ENCODE data around the gene MRPS26.
"Not testable (repeated sequence)": the region's sequence is repeated elsewhere in the genome, so short reads cannot be mapped to it uniquely, and the experiment has no call there.

MRPS26 gene

DNA sequence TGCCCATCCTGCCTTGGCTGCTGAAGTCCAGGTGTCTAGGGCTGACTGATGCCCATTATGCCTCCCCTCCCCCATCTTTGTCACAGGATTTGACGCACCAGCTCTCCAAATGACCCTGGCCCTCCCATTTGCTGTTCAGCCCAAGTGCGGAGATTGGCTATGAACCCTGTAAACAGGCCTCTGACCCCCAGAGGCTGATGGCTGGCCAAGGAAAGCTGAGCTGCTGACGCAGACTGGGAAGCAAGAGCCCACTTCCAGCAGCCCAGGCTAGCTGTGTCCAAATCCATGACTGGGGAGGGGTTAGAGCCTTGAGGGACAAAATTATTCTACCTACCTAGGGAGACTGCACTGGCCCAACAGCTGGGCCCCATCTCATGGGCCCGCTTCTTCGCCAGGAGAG is 3.2 kb upstream of the MRPS26 start:
- DNase-seq (ENCODE audit: low spot score): no peak

DNA sequence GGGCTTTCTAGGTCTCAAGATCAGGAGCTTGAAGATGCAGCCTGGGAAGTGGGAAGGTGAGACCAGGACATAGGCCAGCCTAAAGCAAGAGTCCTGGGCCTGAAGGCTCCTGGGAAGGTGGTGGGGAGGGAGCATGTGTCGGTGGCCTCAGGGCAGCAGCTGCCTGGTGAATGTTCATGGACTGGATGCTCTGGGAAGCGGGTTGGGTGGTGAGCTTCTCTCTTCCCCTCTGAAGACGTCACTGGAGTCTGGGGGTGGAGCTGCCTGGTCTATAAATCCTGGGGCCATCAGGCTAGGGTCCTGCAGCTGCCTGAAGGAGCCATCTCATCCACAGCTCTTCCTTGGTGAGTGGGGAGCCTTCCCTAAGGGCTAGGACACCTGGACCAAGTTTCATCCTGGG is 2.5 kb upstream of the MRPS26 start, which contains the start of gene GNRH2:
TSS of gene GNRH2 (plus strand) at position 301 of the 400 bp plus-strand sequence. CDS start 793 bp downstream, outside the sequence.
- DNase-seq (ENCODE audit: low spot score): no peak

DNA sequence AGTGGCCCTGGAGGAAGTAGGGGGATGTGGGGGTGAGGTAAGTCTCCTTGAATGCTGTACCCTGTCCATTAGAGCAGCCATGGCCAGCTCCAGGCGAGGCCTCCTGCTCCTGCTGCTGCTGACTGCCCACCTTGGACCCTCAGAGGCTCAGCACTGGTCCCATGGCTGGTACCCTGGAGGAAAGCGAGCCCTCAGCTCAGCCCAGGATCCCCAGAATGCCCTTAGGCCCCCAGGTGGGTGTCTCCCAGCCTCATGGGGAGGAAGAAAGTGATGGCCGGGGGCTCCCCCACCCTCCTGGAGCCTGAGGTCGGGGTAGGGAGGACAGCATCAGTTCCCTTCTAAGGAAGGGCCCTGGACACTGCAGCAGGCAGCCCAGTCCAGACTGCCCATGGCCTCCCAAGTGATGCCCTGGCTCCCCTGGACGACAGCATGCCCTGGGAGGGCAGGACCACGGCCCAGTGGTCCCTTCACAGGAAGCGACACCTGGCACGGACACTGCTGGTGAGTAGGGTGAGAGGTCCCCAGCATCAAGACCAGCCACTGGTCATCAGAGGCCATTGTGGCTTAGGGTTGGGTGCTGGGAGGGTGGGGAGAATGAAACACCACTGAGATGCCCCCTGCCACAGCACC is 1.4 kb upstream of the MRPS26 start:
- no peak for DNase-seq (ENCODE audit: low spot score)

DNA sequence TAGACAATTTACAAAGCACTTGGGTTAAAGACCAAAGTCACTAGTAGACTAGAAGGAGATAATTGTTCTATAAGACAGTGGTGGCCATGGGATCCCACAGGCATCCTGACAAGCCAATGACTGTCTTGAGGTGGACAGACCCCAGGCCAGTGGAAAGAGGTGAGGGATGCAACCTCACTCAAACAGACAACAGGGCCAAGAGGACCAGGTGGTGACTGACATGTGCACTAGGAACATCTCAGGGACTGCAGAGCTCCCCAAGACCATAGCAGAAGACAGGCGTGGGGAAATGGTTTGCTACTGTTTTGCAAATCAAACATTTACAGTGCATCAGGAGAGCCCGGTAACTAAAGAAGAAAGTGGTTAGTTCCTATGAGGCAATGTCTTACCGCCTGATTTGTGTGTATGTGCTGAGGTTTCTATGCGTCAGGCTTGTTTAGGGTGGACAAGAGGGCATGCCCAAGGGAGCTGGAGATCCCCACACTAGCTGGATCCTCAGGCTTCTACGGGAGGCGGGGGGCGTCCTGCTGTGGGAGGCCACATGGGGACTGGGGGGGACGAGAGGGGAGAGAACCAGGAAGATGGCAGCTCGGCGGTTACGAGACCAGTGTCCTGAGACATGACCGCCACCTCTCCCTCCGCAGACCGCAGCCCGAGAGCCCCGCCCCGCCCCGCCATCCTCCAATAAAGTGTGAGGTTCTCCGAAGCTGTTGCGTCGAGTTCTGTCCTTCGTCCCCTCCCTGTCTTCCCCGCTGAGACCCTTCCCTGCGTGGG is 623 bp upstream of the MRPS26 start:
- DNase-seq (ENCODE audit: low spot score): peak; percentile 83

DNA sequence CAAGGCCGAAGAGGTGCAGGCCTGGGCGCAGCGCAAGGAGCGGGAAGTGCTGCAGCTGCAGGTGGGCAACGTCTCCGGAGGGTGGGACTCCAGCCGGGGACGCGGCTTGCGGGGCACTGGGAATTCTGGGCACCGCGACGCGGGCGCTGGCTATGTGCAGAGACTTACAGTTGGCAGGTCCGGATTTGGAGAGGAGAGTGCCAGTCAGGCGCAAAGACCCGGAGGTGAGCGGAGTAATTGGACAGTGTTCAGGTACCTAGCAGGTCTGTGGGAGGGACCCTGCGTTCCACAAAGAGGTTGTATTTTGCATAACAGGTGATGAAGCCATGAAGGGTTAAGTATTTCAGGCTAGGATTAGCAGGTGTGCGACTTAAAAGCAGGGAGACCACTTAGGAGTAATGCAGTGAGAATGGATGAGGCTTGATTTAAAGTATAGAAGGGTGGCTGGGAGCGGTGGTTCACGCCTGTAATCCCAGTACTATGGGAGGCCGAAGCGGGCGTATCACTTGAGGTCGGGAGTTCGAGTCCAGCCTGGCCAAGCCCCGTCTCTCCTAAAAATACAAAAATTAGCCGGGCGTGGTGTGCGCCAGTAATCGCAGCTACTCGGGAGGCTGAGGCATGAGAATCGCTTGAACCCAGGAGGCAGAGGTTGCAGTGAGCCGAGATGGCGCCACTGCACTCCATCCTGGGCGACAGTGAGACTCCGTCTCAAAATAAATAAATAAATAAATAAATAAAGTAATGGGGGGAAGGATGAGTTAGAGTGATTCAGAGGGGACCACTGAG is 1.0 kb downstream of the MRPS26 start:
- no peak for DNase-seq (ENCODE audit: low spot score)

DNA sequence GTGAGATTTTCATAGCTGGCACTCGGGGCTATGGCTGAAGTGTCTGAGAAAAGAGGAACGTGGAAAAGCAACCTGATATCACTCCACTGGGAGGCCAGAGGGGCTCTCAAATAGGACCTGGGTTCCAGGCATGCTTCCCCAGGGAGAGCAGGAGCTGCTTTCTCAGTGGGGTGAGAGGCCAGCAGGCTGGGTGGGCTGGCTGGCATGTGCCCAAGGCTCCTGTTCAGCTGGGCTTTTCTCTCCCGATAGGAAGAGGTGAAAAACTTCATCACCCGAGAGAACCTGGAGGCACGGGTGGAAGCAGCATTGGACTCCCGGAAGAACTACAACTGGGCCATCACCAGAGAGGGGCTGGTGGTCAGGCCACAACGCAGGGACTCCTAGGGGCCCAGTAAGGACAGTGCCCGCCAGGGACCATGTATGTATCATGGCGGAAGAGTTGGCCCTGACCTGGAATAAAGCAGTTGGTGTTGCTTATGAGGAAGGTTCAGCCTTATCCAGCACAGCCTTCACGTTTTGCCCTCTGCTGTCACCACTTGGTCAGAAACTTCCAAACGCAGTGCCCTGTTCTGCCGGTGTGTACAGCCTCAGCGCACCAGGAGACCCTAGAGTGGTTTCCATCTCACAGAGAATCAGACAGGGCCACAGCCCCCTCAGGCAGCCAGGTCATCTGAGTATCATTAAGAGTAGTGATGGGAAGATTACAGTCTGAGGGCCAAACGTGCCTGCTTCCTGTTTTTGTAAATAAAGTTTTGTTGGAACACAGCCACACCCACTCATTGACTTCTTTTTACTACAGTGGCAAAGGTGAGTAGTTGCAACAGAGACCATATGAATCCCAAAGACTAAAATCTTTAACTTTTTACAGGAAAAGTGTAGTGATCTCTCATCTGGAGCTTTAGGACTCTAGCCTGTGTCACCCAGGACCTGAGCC is 1.9 kb downstream of the MRPS26 start:
- no peak for DNase-seq (ENCODE audit: low spot score)

DNA sequence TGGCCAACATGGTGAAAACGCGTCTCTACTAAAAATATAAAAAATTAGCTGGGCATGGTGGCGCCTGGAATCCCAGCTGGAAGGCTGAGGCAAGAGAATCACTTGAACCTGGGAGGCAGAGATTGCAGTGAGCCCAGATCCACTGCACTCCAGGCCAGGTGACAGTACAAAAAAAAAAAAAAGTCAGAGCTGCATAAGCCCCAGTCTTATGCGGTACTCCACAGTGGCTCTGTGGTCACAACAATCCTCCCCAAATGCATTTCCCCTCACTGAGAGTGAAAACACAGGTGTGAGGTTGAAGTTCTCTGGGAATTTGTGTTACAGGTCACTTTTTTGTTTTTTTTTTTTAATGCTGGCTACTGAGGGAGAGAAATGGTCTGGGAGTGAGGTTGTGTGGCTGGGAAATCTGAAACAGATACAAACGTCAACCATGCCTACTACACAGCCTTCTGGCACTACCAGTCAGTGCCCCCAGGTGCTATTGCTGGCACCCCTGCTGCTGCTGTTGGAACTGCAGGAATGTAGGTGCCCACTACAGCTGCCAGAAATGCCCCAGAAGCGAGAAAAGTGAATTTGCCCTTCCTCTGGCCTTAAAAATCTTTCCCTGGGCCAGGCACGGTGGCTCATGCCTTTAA is 5.7 kb downstream of the MRPS26 start:
- no peak for DNase-seq (ENCODE audit: low spot score)

DNA sequence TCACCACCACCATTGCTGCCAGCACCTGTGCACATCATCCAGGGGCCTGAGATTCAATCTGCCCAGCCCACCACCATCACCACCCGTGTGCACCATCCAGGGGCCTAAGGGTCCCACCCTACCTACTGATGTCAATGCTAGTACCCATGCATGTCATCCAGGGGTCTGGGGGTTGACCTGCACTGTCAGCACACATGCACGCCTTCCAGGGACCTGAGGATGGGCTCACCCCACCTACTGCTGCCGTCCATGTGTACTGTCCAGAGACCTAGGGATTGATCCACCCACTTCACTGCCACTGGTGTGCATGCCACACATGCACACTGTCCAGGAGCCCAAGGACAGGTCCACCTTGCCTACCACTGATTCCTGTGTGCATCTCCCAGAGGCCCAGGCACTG is 13.6 kb downstream of the MRPS26 start:
- DNase-seq (ENCODE audit: low spot score): no peak

DNA sequence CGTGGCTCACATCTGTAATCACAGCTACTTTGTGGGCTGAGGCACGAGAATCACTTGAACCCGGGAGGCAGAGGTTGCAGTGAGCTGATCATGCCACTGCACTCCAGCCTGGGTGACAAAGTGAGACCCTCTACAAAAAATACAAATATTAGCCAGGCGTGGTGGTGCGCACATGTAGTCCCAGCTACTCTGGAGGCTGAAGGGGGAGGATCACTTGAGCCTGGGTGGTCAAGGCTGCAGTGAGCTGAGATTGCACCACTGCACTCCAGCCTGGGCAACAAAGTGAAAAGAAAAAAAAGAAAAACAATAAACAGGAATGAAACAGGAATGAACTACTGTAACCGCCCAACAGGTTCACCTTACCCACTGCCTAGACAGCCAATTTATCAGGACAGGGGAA is 18.3 kb downstream of the MRPS26 start:
- DNase-seq (ENCODE audit: low spot score): not testable (repeated sequence)

DNA sequence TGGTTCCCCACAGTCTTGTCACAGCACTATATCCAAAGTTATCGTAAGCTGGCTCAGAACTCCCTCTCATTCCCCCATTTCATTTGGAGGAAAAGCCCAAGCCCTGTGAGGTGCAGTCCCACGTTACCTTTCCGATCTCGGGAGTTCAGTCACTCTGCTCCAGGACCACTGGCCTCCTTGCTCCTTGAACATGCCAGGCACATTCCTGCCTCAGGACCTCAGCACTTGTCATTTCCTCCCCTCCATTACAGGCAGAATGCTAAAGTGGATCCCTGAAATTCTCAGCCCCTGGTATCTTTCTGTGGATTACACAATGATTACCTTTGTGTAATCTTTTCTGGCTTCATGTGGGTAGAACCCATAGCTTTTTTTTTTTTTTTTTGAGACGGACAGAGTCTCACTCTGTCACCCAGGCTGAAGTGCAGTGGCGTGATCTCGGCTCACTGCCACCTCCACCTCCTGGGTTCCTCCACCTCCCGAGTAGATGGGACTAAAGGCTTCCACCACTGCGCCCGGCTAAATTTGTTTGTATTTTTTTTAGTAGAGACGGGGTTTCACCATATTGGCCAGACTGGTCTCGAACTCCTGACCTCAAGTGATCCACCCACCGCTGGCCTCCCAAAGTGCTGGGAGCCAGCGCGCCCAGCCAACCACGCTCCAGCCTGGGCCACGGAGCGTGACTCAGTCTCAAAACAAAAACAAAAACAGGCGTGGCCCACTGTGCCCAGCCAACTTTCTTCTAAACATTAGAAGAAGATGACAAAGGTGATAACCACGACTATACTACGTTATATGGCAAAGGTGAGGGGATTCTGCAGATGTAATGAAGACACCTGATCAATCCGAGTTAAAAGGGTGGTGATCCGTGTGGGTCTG is 21.5 kb downstream of the MRPS26 start:
- no peak for DNase-seq (ENCODE audit: low spot score)

DNA sequence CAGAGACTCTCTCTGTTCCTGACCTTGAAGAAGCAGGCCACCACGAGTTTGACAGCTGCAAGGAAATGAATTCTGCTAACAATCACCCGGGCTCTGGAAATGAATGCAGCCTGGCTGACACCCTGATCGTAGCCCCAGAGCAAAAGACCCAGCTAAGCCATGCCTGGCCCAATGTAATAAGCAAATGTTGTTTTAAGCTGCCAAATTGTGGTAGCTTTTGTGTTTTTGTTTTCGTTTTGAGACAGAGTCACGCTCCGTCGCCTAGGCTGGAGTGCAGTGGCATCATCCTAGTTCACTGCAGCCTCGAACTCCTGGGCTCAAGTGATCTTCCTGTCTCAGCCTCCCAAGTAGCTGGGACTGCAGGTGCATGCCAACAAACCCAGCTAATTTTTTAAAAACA is 22.2 kb downstream of the MRPS26 start:
- DNase-seq (ENCODE audit: low spot score): no peak

DNA sequence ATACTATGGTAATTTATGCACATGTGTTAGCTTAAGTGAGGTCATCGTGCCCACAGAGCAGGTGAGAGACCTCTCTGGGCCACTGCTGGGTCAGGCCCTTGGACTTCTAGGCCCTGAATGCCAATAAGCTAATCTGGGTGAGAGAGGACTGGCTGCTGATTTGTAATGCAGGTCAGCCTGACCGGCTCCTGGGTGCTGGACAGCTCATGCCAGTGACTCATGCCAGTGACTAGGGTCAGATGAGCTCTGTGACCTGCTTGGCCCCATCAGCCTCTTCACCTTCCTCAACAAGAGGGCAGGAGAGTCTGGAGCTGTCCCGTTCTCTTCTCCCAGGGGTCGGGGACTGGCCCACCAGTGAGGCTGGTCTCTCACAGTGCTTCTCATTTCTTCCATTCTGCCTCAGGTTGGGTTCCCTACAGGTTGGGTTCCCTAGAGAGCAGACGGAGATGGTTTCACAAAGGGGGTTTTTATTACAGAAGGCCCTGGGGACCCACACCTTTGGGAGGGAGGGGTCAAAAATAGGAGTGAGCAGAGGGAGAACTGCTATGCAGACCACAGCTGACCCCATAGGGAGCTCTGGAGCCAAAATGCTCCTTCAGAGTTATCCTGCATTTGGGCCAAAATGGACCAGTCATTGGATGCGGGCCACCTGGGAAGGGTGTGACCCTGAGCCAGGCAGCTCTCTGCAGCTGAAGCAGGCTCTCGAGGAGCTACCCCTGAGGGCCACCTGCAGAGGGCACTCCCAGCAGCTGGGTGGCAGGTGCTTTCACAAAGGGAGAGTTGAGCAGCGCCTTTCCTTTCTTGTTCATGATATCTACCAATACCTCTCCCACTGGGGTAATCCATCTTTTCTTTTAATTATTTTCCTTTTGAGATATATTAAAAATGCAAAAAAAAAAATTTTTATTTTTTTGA is 23.4 kb downstream of the MRPS26 start:
- no peak for DNase-seq (ENCODE audit: low spot score)

DNA sequence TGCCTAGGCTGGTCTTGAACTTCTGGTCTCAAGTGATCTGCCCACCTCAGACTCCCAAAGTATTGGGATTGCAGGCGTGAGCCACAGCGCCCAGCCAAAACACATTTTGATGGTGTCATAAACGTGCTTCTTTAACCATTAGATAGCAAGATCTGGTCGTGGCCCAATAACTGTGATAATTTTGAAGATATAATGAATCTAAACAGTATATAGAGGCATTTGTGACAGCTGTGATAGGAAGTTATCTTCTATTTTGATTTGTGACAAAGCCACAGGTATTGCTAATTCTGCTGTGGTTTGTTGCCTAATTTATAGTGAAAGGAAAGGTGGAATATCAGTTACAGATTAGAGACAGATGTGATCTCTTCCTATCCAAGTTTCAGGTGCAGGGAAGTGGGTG is 24.9 kb downstream of the MRPS26 start:
- DNase-seq (ENCODE audit: low spot score): no peak

DNA sequence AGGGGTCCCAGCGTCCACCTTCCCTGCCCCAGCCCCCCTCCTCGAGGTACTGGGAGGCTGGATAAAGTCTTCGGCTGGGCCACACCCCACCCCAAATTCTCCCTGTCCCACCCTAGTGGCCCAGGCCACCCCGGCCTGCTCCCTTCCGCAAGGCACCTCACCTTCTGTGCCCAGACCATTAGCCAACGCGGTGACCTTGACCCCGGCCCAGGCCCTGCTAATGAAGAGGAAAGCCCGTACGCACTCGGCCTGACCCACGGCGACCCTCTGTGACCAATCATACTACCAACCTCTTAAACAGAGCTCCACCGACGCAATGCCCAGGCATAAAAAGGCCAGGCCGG is 25.4 kb downstream of the MRPS26 start:
- DNase-seq (ENCODE audit: low spot score): no peak

DNA sequence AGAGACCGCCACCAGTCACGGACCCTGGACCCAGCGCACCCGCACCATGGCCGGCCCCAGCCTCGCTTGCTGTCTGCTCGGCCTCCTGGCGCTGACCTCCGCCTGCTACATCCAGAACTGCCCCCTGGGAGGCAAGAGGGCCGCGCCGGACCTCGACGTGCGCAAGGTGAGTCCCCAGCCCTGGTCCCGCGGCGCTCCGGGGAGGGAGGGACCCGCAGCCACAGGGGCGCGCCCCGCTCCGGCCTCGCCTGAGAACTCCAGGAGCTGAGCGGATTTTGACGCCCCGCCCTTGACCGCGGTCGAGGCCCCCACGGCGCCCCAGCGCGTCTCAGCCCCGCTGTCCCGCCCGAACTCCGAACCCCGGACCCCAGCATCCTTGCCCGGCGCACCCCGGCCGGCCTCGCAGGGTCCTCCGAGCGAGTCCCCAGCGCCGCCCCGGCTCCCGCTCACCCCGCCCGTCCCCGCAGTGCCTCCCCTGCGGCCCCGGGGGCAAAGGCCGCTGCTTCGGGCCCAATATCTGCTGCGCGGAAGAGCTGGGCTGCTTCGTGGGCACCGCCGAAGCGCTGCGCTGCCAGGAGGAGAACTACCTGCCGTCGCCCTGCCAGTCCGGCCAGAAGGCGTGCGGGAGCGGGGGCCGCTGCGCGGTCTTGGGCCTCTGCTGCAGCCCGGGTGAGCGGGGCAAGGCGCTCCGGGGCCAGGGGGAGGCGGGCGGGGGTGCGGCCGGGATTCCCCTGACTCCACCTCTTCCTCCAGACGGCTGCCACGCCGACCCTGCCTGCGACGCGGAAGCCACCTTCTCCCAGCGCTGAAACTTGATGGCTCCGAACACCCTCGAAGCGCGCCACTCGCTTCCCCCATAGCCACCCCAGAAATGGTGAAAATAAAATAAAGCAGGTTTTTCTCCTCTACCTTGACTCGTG is 26.0 kb downstream of the MRPS26 start, which contains the start of gene OXT:
TSS of gene OXT (plus strand) at position 11 of the 920 bp plus-strand sequence. CDS start at position 47, 36 bp downstream.
- DNase-seq (ENCODE audit: low spot score): no peak

DNA sequence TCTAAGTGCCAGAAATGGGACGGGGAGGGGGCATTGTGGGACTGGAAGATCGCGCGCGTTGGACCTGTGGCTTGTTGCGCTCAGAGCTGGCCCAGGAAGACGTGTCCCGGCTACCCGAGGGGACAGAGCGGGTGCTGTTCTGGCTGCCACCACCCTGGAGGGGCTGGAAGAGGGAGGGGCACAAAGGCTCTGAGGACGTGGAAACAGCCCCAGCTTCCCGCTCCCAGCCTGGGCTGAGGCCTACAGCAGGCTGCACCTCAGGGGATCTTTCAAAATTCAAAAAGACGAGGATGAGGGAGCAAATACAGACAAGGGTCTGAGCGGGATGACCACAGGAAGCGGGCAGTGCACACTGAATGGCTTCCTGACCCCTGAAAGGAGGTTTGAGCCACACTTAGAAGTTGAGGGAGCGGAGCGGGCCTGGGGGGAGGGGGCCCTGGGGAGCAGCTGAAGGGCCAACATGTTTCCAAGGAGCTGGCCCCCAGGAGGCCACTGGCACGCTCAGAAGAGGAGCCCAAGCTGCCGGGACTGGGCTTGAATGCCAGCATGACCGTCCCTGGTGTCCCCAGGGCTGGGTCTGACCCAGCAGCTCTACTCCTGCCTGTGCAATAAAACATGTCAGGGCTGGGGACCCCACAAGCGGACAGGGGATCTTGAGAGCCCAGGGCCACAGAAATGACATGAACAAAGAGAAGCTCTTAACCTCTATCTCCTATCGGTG is 26.8 kb downstream of the MRPS26 start:
- DNase-seq (ENCODE audit: low spot score): no peak

DNA sequence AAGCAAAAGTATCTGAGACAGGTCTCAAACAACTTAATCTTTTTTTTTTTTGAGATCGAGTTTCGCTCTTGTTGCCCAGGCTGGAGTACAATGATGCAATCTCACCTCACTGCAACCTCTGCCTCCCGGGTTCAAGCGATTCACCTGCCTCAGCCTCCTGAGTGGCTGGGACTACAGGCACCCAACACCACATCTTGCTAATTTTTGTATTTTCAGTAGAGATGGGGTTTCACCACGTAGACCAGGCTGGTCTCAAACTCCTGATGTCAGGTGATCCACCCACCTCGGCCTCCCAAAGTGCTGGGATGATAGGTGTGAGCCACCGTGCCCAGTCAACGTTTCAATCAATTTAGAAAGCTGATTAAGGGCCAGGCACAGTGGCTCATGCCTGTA is 27.4 kb downstream of the MRPS26 start:
- DNase-seq (ENCODE audit: low spot score): not testable (repeated sequence)

All from Ammon's horn (tissue), 1 donor.